Gastrocnemius medialis (tissue), 4 donors: ENCODE measurements around the gene GUCY2F. TPM values are rescaled to one million over a fixed set of nuclear protein-coding genes. Genes with fewer than 3 reads are reported as not detected.

Experiments
- ATAC-seq, 2 donors: fragments of 150-250 bp; one replicate each; pipeline ENCODE4 v1.9.1; 2016
- DNase-seq, 2 donors: peaks; one replicate each; pipeline ENCODE4 v3.0.0-alpha.2; 2019
- H3K27ac ChIP-seq, 4 donors: fragments of 200-600 bp; sonication (generic); 1 replicate in 1 of 4; 2 replicates in 3 of 4; pipeline ENCODE4 v1.5.1; 2016 to 2018; ENCODE audit warnings: mild to moderate bottlenecking in 2 of 4, moderate library complexity in 1 of 4
- H3K27me3 ChIP-seq, 3 donors: fragments of 200-600 bp; sonication (generic) in 2 of 3; 1 replicate in 1 of 3; 2 replicates in 2 of 3; pipeline versions ENCODE4 v1.5.1 to v1.6.0; 2016 to 2019; ENCODE audit warnings: mild to moderate bottlenecking in 1 of 3, moderate library complexity in 1 of 3
- H3K36me3 ChIP-seq, 2 donors: fragments of 200-600 bp; sonication (generic) in 1 of 2; one replicate each; pipeline ENCODE4 v1.5.1; 2017 to 2018
- H3K4me1 ChIP-seq, 2 donors: fragments of 200-600 bp; sonication (generic) in 1 of 2; one replicate each; pipeline ENCODE4 v1.5.1; 2016 to 2017; ENCODE audit warnings: mild to moderate bottlenecking in 2 of 2
- H3K4me3 ChIP-seq, 4 donors: fragments of 200-600 bp; sonication (generic) in 3 of 4; 1 replicate in 1 of 4; 2 replicates in 3 of 4; pipeline ENCODE4 v1.5.1; 2016 to 2019; ENCODE audit warnings: mild to moderate bottlenecking in 2 of 4
- H3K9me3 ChIP-seq, 3 donors: fragments of 200-600 bp; sonication (generic) in 2 of 3; 1 replicate in 1 of 3; 2 replicates in 2 of 3; pipeline ENCODE4 v1.5.1; 2016 to 2019
- POLR2A ChIP-seq, 2 donors: fragments of 450-650 bp; IDR thresholded peaks; one replicate each; pipeline ENCODE4 v1.6.1; 2017; ENCODE audit warnings: antibody characterized with exemption in 2 of 2, mild to moderate bottlenecking in 2 of 2, moderate library complexity in 2 of 2
- in situ Hi-C, 4 donors: fragments of 200-750 bp; cut with MboI; loops; one replicate each; pipeline versions ENCODE4 v1.15.0 to v1.8.0; 2017; ENCODE audit warnings: low sequenced_read_pairs in 4 of 4
- intact Hi-C: fragments of 100-400 bp; cut with DNase I; formaldehyde crosslinking; loops from one replicate; pipeline ENCODE4 v1.15.1; 2023; ENCODE audit warnings: low total_unique reads
- total RNA-seq, 4 donors: library from RNA; depleted of rRNA; stranded (reverse); fragments of >200 nt; gene quantifications; one replicate each; pipeline versions ENCODE4 v1.1.0 to v1.2.3, GENCODE V29; 2016
- TF ChIP-seq, protein P1 (sequence below), 5 experiments: fragments of 450-650 bp in 3 of 5; fragments of 200-600 bp in 2 of 5; sonication (generic) in 2 of 5; IDR thresholded peaks in 4 of 5; conservative IDR thresholded peaks in 1 of 5; 1 replicate in 4 of 5; 2 replicates in 1 of 5; pipeline ENCODE4 v1.5.1; 2016 to 2019; ENCODE audit warnings: antibody characterized with exemption in 5 of 5, mild to moderate bottlenecking in 3 of 5, moderate library complexity in 3 of 5

Gene GUCY2F
- total RNA-seq, 4 donors from 2014 or later, result not detected

GRCh38 chrX:109399831-109400230, 82.1 kb downstream of the GUCY2F start:
- H3K27ac ChIP-seq, result no peak overlapping the region
- no peaks in the 10 kb centered on the region for H3K9me3 ChIP-seq
- H3K4me1 ChIP-seq, result no peaks in the 10 kb centered on the region
- in situ Hi-C loops (no loop called here), intact Hi-C loops (no loop called here)
- no peaks in the 10 kb centered on the region for H3K36me3 ChIP-seq
- ATAC-seq, result no peak
- DNase-seq, result no peak
- H3K27me3 ChIP-seq, result peaks cover 0 to 6% (median 0%) of the 10 kb centered on the region in 3 donors
- H3K4me3 ChIP-seq, result no peak overlapping the region
- TF ChIP-seq, protein P1, sequence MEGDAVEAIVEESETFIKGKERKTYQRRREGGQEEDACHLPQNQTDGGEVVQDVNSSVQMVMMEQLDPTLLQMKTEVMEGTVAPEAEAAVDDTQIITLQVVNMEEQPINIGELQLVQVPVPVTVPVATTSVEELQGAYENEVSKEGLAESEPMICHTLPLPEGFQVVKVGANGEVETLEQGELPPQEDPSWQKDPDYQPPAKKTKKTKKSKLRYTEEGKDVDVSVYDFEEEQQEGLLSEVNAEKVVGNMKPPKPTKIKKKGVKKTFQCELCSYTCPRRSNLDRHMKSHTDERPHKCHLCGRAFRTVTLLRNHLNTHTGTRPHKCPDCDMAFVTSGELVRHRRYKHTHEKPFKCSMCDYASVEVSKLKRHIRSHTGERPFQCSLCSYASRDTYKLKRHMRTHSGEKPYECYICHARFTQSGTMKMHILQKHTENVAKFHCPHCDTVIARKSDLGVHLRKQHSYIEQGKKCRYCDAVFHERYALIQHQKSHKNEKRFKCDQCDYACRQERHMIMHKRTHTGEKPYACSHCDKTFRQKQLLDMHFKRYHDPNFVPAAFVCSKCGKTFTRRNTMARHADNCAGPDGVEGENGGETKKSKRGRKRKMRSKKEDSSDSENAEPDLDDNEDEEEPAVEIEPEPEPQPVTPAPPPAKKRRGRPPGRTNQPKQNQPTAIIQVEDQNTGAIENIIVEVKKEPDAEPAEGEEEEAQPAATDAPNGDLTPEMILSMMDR (IDR thresholded peaks at IDR 0.05 in 4 of 5, conservative IDR thresholded peaks at IDR 0.05 in 1 of 5), result no peak
- TF ChIP-seq POLR2A (IDR thresholded peaks at IDR 0.05), result no peak

- TF ChIP-seq POLR2A (IDR thresholded peaks at IDR 0.05), result no peak
- TF ChIP-seq, protein P1 (IDR thresholded peaks at IDR 0.05 in 4 of 5, conservative IDR thresholded peaks at IDR 0.05 in 1 of 5), result no peak
- peaks cover 0 to 6% (median 0%) of the 10 kb centered on the region in 3 donors for H3K27me3 ChIP-seq
- no peaks in the 10 kb centered on the region for H3K4me1 ChIP-seq
- in situ Hi-C loops, result no loop called here
- H3K27ac ChIP-seq, result no peak overlapping the region
- no peak for DNase-seq
- ATAC-seq, result no peak
- no peak overlapping the region for H3K4me3 ChIP-seq
- no peaks in the 10 kb centered on the region for H3K36me3 ChIP-seq
- H3K9me3 ChIP-seq, result no peaks in the 10 kb centered on the region
- intact Hi-C loops, result no loop called here
Measured at GRCh38 chrX:109398833-109399232, 83.1 kb downstream of the GUCY2F start.

GRCh38 chrX:109398061-109398460, 83.8 kb downstream of the GUCY2F start:
- Histone ChIP-seq H3K27ac (no peak overlapping the region), H3K4me3 (no peak overlapping the region), H3K9me3 (no peaks in the 10 kb centered on the region), H3K27me3 (peaks cover 0 to 6% (median 0%) of the 10 kb centered on the region in 3 donors), H3K4me1 (no peaks in the 10 kb centered on the region), H3K36me3 (no peaks in the 10 kb centered on the region)
- intact Hi-C loops, result no loop called here
- in situ Hi-C loops, result no loop called here
- ATAC-seq, result no peak
- TF ChIP-seq POLR2A (IDR thresholded peaks at IDR 0.05), result no peak
- TF ChIP-seq, protein P1 (IDR thresholded peaks at IDR 0.05 in 4 of 5, conservative IDR thresholded peaks at IDR 0.05 in 1 of 5), result no peak
- no peak for DNase-seq

GRCh38 chrX:109393859-109394258, 88.0 kb downstream of the GUCY2F start:
- DNase-seq (no peak), ATAC-seq (no peak)
- Histone ChIP-seq H3K27me3 (peaks cover 0 to 9% (median 0%) of the 10 kb centered on the region in 3 donors), H3K4me3 (no peak overlapping the region), H3K9me3 (no peaks in the 10 kb centered on the region), H3K36me3 (no peaks in the 10 kb centered on the region), H3K4me1 (no peaks in the 10 kb centered on the region), H3K27ac (no peak overlapping the region)
- in situ Hi-C loops (no loop called here), intact Hi-C loops (no loop called here)
- TF ChIP-seq, protein P1 (IDR thresholded peaks at IDR 0.05 in 4 of 5, conservative IDR thresholded peaks at IDR 0.05 in 1 of 5), result no peak
- no peak for TF ChIP-seq POLR2A (IDR thresholded peaks at IDR 0.05)

DNA sequence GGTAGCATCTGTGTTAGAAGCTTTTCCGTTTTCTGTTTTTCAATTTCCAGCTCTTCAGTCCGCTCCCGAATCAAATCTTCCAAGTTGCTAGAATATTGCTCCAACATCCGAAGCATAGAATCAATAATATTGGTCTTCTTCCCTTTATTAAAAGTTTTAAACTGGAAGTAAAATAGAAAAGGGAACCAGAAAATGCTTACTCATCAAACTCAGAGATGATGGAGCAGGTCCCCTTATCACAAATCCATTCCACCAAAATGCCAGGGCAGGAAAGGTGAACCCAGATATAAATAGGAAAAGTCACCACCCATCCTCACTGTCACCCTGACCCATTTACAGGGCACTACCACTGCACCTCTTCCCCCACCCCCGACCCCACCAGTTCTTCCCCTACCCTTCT, 89.0 kb downstream of the GUCY2F start:
- intact Hi-C loops, result no loop called here
- TF ChIP-seq POLR2A (IDR thresholded peaks at IDR 0.05), result no peak
- TF ChIP-seq, protein P1 (IDR thresholded peaks at IDR 0.05 in 4 of 5, conservative IDR thresholded peaks at IDR 0.05 in 1 of 5), result no peak
- ATAC-seq (no peak), DNase-seq (no peak)
- Histone ChIP-seq H3K27ac (no peak overlapping the region), H3K4me3 (no peak overlapping the region), H3K9me3 (no peaks in the 10 kb centered on the region), H3K36me3 (no peaks in the 10 kb centered on the region), H3K27me3 (peaks cover 0 to 9% (median 0%) of the 10 kb centered on the region in 3 donors), H3K4me1 (no peaks in the 10 kb centered on the region)
- in situ Hi-C loops, result no loop called here
